CD4-positive, alpha-beta T cell treated with Interferon gamma for 1 hour (primary cell): ENCODE measurements around the gene ST8SIA6.
"Not testable (repeated sequence)": the region's sequence is repeated elsewhere in the genome, so short reads cannot be mapped to it uniquely, and the experiment has no call there.

ENCODE experiments used
- DNase-seq: peaks from one replicate; pipeline ENCODE4 v3.0.0-alpha.2; 2020

Gene ST8SIA6

DNA sequence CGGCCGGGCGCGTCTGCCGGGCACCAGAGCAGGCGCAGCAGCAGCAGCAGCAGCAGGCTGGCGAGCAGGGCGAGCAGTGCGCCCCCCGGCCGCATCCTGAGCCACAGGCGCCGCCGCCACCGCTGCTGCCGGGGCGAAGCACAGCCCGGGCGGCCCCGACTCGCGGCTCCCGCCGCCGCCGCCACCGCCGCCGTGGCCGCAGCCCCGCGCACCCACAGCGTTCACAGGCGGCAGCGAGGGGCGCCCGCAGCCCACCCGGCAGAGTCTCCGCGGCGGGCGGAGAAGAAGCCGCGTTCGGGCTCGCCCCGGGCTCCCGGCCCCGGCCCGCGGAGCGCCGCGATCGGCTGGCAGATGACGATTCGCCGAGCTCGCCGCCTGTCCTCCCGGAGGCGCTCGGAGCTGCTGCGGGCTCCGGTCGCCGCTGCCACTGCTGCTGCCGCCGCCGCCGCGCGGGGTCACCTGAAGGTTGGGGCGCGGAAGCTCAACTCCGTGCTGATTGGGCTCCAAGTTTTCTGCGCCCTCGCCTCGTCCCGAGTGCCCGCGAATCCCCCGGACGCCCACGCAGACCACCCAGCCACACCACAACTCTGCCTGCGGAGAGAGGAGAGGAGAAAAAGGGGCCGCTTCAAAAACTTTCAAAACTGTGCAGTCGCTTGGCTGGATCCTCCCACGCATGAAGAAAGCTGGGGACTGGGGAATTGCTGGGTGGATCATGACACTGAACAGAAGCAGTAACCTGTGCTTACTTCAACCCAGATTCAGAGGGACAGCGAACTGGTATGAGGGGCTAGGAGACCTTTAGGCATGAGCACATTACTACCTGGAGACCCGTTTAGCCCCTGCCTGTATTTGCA lies at the start of gene ST8SIA6:
Gene ST8SIA6 (minus strand): TSS at position 435 of the 854 bp plus-strand sequence. CDS start 340 bp downstream, at position 95.
- peak; percentile 38 for DNase-seq

GRCh38 chr10:17503795-17504194 lies 49.4 kb upstream of the ST8SIA6 start:
- DNase-seq, result no peak

DNA sequence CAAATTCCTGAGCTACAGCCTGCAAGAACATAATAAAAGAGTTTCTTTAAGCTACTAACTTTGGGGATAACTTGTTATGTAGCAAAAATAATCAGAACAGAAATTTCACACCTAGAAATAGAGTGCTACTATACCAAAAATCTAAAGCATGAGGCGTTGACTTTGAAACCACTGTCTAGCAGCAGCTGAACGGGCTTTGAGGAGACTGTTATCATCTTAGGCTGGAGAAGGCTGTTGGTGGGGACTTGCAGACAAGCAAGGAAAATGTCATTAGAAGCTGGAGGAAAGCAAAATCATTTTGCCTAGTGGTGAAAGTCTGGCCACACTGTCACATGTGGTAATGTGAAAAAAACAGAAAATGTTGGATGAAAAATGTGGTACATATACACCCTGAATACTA lies 48.4 kb upstream of the ST8SIA6 start:
- no peak for DNase-seq

GRCh38 chr10:17499014-17499413 lies 44.6 kb upstream of the ST8SIA6 start:
- not testable (repeated sequence) for DNase-seq

GRCh38 chr10:17497446-17498030 lies 43.1 kb upstream of the ST8SIA6 start:
- DNase-seq, result no peak

- DNase-seq, result no peak
Measured at GRCh38 chr10:17494626-17495260, 40.3 kb upstream of the ST8SIA6 start.

DNA sequence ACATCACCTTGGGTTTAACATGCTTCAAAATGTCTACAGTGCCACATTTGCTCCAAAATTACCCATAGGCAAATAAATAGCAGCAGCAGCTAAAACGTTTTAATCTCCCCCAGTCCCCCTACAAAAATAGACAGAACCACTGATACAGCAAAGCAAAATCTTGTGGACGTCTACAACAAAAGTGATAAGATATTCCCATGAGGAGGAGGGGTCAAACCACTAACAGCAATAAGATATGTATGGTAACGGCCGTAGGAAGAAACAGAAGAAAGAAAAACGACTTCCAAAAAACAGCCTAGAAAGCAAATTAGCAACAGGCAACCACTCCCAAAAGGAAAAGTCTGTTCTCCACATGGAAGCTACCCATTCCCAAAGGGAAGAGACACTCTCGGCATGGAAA lies 34.5 kb upstream of the ST8SIA6 start:
- DNase-seq, result no peak

- DNase-seq, result no peak
Measured at GRCh38 chr10:17483079-17483478, 28.7 kb upstream of the ST8SIA6 start.

GRCh38 chr10:17479822-17480221 lies 25.4 kb upstream of the ST8SIA6 start:
- no peak for DNase-seq

GRCh38 chr10:17479015-17479615 lies 24.7 kb upstream of the ST8SIA6 start:
- DNase-seq, result no peak

DNA sequence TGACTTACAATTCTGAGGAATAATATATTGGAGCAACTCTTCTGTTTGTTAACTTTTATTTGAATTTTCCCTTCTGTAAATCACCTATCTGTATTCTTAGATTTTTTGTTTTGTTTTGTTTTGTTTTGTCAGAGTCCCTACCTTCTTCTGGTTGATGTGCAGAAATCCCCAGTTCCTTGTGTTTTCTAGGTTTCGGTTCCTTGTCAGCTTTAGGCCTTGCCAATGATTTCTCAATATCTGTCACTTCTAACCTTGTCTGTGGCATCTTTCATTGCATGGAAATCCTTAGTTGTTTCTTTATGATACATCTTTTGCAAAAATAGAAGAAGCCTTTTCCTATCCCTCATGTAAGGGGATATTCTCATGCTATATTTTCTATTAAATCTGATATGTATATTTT lies 21.7 kb upstream of the ST8SIA6 start:
- no peak for DNase-seq

DNA sequence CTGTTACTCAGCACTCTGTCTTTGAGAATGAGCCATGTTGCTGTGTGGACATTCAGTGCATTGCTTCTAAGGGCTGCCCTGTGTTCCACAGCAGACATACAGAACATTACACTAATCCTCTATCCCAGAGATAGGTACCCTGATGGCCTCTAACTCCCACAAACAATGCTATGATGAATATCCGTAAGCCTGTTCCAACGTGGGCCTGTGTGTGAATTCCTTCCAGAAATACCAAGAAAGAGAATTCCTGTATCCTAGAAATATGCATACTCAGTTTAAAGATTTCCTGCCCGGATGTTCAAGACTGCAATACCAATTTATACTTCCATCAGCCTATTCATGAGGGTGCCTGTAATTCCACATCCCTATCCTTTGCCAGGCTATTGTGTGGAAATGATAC lies 21.3 kb upstream of the ST8SIA6 start:
- DNase-seq, result no peak

DNA sequence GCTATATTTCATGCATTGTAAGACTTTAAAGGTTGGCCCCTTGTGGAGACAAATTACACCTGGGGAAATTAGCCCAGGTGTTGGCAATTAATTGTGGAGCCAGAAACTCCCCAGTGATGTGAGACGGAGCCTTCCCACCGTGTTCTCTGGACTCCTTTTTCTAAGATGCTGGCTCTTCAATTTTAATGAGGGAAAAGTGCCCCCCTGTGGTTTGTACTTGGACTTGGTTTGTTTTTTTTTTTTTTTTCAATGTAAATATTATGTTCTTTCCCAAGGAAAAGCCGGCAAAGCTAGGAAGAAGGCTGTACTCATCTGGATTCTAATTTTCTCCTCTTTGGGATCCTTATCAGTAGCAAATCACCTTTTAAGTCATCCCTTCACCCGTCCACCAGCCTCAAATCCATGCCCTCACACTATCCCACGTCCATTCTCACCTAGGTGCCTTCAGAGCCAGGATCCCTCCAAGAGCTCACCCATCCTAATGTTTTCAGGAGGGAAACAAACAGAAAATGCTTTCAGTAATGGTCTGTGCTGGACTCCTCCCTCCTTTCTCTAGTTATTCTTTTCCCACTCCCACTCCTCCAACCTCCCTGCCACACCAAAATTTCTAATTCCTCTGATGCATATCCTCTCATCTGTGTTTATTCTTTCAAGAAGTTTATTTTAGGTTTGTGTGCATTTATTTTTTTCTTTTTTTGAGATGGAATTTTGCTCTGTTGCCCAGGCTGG lies 20.4 kb upstream of the ST8SIA6 start:
- DNase-seq, result no peak

DNA sequence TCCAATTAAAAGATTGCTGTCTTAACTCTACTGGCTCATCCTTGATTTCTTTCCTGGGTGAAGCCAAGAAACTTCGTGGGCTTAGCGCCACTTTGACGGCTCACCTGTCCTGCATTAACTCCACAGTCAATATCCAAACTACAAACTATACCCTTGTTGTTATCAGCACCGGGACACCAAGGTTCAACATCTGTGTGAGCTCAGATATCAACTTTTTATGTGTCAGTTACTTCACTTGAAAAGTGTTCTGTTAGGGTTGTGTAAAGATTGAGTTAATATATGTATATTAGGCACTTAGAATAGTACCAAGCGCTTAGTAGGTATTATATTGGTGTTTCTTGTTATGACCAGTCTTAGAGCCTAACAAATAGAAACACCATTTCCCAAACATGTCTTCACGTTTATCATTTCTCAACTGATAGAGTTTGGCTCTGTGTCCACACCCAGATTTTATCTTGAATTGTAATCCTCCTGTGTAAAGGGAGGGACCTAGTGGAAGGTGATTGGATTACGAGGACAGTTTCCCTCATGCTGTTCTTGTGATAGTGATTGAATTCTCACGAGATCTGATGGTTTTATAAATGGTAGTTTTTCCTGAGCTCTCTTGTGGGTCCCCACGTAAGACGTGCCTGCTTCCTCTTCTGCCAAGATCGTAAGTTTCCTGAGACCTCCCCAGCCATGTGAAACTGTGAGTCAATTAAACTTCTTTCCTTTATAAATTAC lies 19.0 kb upstream of the ST8SIA6 start:
- no peak for DNase-seq

DNA sequence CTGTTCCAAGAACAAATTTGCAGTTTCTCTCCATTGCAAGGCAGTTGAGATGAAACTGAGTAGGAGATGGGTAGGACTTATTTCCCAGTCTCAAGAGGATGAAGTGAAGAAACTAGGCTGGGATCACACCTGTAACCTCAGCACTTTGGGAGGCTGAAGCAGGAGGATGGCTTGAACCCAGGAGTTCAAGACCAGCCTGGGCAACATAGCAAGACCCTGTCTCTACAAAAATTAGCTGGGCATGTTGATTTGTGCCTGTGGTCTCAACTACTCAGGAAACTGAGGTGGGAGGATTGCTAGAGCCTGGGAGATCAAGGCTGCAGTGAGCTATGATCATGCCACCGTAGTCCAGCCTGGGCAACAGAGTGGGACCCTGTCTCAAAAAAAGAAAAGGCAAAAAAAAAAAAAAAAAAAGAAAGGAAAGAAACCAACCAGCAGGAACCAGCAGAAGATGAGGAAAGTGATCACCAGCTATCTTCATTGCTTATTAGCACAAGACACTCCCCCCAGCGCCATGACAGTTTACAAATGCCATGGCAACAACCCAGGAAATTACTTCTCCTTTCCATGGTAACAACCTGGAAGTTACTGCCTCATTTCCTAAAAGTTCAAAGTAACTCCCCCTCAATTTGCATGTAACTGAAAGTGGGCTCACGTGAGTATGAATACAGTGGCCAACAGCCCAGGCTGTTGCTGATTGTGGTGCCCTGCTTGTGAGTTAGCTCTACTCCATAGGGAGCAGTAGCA lies 18.3 kb upstream of the ST8SIA6 start:
- peak; percentile 6 for DNase-seq

GRCh38 chr10:17470246-17470645 lies 15.9 kb upstream of the ST8SIA6 start:
- no peak for DNase-seq

- DNase-seq, result no peak
Measured at GRCh38 chr10:17465328-17466125, 11.1 kb upstream of the ST8SIA6 start.

DNA sequence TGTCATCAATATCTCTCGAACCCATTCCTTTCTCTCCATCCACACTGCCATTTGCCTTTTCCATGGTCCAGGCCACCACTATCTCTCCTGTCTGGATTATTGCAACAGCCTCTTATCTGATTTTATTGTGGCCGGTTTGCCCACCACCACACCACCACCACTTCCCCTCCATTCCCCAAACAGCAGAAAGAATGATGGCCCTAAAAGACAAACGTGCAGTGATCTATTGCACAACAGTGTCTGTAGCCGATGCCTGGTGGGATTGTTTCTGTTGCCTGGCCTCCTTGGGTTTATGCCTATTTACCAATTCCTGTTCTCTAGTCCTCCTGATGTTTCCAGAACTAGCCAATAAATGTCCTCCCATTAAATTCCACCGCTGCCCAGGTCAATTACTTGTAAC lies 10.2 kb upstream of the ST8SIA6 start:
- no peak for DNase-seq

- no peak for DNase-seq
Measured at GRCh38 chr10:17460756-17461155, 6.4 kb upstream of the ST8SIA6 start.

DNA sequence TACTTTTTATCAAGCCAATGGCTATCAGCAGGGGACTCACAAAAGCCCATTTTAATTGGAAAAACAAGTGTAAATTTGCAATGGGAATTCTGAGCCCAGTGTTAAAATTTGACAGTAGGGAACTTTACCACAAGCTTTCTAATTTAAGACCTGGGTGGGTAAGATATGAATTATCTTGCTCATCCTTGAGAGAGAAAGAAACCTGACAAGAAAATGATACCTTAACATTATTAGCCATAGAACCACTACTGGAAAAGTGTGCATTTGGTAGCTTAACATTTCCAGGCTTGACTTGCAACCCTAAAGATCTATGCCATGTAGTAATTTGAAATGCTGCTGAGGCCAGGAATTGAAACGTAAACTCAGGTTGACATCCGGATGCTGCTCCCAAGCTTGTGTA lies 2.7 kb upstream of the ST8SIA6 start:
- DNase-seq, result no peak
